Activated naive CD4-positive, alpha-beta T cell treated with anti-CD3 and anti-CD28 coated beads, Interleukin-2, amount 50 U/mL, for 72 hours (primary cell): Measurements from ENCODE around the gene C1orf167. TPM values are rescaled to one million over a fixed set of nuclear protein-coding genes. Genes with fewer than 3 reads are reported as not detected.

ENCODE experiments used
- ATAC-seq, 2 donors: fragments of 150-1000 bp; cut with Tn5 transposase; 2 replicates each; pipeline ENCODE4 v1.10.0; 2021; ENCODE audit warnings: mild to moderate bottlenecking in 2 of 2, moderate library complexity in 2 of 2
- DNase-seq, 2 donors: peaks; one replicate each; pipeline ENCODE4 v3.0.0; 2021 to 2022; ENCODE audit warnings: low spot score in 2 of 2
- H3K27ac Mint-ChIP-seq, 2 donors: one replicate each; pipeline ENCODE4 v1.8.0; 2022; ENCODE audit warnings: mild to moderate bottlenecking in 2 of 2, mixed read lengths in 2 of 2
- H3K36me3 Mint-ChIP-seq, 2 donors: one replicate each; pipeline ENCODE4 v1.8.0; 2022; ENCODE audit warnings: mixed read lengths in 2 of 2
- H3K9me3 Mint-ChIP-seq, 2 donors: one replicate each; pipeline ENCODE4 v1.8.0; 2022; ENCODE audit warnings: mixed read lengths in 2 of 2
- total RNA-seq, 2 donors: library from RNA; stranded (reverse); gene quantifications; one replicate each; pipeline ENCODE4 v1.2.3, GENCODE V29; 2022

Gene C1orf167
- total RNA-seq, 2 donors from 2014 or later: not detected

DNA sequence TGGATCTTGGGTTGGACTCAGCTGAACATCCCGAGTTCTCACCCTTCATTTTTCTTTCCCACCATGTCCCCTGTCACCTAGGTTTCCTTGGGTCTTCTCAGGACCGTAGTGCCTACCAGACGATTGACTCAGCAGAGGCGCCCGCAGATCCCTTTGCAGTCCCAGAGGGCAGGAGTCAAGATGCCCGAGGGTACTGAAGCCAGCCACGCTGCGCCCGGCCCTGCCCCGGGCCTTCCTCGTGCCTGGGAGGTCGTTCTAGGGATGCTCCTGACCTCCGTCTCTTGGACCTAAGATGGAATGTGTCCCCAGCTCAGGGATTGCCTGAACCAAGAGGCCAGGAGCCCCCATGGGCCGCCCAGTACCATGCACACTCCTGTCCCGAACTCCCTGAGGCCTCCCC, 12.0 kb upstream of the C1orf167 start:
- Mint-ChIP-seq H3K9me3 (no peaks in the 10 kb centered on the region), H3K36me3 (no peaks in the 10 kb centered on the region), H3K27ac (peak overlapping the region in 1 of 2 donors; percentile 25)
- ATAC-seq (no peak), DNase-seq (no peak)

DNA sequence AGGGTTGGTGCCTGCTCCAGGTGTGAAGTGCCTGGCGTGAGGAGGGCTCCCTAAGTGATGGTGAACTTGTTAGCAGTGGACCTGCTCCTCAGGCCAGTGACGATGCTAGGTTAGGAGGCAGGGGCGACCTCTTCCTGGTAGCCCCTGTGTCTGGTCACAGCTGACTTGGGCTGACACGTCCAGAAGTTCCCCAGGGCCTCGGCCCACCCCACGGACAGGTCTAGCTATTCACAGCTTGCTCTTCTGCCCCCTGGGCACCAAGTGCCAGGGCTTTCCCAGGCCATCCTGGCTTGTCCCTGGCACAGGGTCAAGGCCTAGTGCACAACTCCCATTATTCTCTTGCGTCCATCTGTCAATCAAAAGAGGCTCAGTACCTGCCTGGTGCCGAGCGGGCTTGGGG, 10.9 kb upstream of the C1orf167 start:
- no peak overlapping the region for H3K27ac Mint-ChIP-seq
- ATAC-seq (no peak), DNase-seq (no peak)
- no peaks in the 10 kb centered on the region for H3K9me3 Mint-ChIP-seq
- no peaks in the 10 kb centered on the region for H3K36me3 Mint-ChIP-seq

DNA sequence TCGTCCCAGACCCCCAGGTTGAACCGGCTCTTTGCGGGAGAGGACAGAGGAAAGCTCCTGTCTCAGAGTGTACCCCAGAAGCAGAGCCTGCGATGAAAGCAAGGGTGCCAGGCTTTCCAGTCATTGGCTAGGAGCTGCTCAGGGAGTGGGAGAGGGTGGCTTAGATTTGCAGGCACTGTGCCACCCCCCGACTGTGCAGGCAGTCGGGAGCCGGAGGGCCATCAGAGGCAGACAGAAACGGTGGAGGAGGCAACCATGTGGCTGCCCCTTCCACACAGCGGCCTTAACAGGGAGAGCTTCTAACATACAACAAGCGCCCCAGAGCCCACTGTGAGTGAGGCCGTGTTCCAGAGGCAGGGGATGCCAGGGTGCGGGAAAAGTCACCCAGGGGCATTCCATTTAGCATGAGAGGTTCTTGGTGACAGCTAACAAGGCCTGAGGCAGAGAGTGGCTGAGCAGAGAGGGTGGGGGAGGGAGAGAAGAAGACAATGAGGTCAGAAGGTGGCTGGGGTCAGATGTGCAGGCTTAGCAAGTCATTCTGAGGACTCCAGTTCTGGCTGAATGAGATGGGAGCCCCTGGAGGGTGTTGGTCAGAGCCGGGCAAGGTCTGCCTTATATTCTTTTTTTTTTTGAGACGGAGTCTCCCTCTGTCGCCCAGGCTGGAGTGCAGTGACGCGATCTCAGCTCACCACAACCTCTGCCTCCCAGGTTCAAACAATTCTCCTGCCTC, 9.5 kb upstream of the C1orf167 start:
- Mint-ChIP-seq H3K9me3 (no peaks in the 10 kb centered on the region), H3K36me3 (no peaks in the 10 kb centered on the region), H3K27ac (peak overlapping the region in 1 of 2 donors; percentile 44)
- ATAC-seq (peak in 1 of 2 donors; percentile 14), DNase-seq (no peak)

DNA sequence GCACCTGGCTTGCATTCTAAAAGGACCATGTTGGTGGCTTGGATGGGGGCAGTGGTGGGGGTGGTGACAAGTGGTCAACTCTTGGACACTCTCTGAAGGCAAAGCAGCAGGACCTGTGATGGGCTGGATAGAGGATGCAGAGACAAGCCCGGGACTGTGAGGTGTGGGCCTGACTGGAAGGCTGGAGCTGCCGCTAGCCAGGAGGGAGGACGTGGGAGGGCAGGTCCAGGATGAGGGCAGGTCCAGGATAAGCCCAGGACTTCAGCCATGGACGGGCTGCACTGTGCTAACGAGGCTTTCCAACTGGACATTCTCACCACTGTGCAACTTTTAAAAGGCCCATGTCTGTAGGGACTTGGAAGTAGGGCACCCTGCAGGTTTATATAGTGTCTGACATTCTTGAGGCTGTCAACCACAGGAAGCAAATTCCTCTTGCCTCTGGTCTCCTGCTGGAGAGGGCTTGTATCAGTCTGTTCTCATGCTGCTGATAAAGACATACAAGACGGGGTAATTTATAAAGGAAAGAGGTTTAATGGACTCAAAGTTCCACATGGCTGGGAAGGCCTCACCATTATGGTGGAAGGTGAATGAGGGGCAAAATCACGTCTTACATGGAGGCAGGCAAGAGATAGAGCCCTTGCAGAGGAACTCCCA, 8.3 kb upstream of the C1orf167 start:
- peak overlapping the region in 1 of 2 donors; percentile 51 for H3K27ac Mint-ChIP-seq
- no peak for ATAC-seq
- no peaks in the 10 kb centered on the region for H3K36me3 Mint-ChIP-seq

DNA sequence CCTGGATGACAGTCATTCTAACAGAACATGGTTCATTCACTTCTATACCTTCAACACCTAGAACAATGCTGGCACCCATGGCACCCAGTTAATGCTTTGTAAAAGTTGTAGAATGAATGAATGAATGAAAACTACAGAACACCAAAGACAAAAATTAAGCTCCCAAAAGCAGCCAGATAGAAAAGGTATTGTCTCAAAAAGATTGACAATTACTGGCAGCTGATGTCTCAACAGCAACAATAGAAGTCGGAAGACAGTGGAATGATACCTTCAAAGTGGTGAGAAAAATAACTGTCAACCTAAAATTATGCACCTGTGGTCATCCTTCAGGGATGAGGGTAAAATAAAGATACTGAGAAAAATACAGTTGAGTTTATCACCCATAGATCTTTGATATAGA, 4.9 kb upstream of the C1orf167 start:
- Mint-ChIP-seq H3K36me3 (no peaks in the 10 kb centered on the region), H3K9me3 (no peaks in the 10 kb centered on the region), H3K27ac (no peak overlapping the region)
- DNase-seq (no peak), ATAC-seq (no peak)

More for the DNA sequence above, 8.3 kb upstream of the C1orf167 start:
- H3K9me3 Mint-ChIP-seq: no peaks in the 10 kb centered on the region
- DNase-seq: no peak

DNA sequence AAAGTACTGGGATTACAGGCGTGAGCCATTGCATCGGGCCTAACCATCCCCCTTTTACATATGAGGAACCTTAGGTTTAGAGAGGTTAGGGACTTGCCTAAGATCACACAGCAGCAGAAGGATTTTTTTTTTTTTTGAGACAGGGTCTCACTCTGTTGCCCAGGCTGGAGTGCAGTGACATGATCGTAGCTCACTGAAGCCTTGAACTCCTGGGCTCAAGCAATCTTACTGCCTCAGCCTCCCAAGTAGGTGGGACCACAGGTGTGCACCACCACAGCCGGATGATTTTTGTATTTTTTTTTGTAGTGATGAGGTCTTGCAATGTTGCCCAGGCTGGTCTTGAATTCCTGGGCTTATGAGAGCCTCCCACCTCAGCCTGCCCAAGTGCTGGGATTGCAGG, 2.2 kb upstream of the C1orf167 start:
- DNase-seq (no peak), ATAC-seq (no peak)
- Mint-ChIP-seq H3K9me3 (no peaks in the 10 kb centered on the region), H3K36me3 (no peaks in the 10 kb centered on the region), H3K27ac (no peak overlapping the region)

DNA sequence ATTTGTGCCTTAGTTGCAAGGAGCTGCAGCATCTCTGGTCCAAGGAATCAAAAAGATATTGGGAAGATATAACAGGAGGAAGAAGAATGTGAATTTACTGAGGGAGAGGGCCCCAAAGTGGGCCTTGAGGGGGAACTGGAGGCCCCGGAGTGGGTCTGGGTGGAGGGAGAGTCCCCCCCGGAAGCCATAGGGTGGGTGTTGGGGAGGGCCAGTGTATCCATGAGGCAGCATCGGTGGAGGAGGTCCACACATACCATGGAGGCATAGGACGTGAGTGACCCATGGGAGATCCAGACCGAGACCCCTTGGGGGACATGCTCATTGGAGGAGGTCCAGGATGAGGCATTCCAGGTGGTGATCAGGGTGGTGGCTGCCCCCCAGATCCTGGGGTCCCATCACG, 708 bp upstream of the C1orf167 start:
- ATAC-seq: no peak
- Mint-ChIP-seq H3K27ac (no peak overlapping the region), H3K36me3 (no peaks in the 10 kb centered on the region)

DNA sequence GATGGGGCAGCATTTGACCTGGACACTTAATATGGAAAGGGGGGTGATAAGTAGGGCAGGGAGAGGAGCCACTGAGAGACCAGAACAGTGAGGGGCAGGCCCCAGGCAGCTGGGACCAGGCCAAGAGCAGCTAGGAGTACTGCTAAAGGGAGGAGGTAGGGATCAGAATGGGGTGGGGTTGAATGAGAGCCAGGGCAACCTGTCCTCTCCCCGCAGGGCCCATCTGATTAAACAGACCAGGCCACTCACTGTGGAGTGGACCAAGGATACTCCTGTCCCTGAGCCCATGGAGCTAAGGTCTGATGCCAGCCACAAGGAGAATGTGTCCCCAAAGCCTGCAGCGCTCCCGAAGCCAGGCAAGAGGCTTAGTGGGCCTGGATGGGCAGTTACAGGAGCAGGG, 2.1 kb downstream of the C1orf167 start:
- no peak overlapping the region for H3K27ac Mint-ChIP-seq
- no peaks in the 10 kb centered on the region for H3K9me3 Mint-ChIP-seq
- H3K36me3 Mint-ChIP-seq: no peaks in the 10 kb centered on the region
- no peak for DNase-seq
- no peak for ATAC-seq

More for the DNA sequence above, 708 bp upstream of the C1orf167 start:
- no peaks in the 10 kb centered on the region for H3K9me3 Mint-ChIP-seq
- DNase-seq: no peak

DNA sequence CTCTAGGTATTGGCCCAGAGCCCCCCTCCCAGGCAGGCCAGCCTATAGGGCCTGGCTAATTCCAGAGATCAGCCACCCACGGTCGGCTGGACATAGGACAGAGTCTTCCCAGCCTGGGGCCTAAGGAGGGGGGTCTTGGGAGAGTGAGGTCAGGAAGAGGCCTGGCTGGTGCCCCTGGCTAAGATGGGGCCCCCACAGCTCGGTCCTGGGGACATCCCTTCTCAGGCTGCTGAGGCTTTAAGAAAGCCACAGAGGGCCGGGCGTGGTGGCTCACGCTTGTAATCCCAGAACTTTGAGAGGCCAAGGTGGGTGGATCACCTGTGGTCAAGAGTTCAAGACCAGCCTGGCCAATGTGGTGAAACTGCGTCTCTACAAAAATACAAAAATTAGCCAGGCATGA, 2.5 kb downstream of the C1orf167 start:
- Mint-ChIP-seq H3K36me3 (no peaks in the 10 kb centered on the region), H3K9me3 (no peaks in the 10 kb centered on the region), H3K27ac (no peak overlapping the region)
- no peak for ATAC-seq
- no peak for DNase-seq

DNA sequence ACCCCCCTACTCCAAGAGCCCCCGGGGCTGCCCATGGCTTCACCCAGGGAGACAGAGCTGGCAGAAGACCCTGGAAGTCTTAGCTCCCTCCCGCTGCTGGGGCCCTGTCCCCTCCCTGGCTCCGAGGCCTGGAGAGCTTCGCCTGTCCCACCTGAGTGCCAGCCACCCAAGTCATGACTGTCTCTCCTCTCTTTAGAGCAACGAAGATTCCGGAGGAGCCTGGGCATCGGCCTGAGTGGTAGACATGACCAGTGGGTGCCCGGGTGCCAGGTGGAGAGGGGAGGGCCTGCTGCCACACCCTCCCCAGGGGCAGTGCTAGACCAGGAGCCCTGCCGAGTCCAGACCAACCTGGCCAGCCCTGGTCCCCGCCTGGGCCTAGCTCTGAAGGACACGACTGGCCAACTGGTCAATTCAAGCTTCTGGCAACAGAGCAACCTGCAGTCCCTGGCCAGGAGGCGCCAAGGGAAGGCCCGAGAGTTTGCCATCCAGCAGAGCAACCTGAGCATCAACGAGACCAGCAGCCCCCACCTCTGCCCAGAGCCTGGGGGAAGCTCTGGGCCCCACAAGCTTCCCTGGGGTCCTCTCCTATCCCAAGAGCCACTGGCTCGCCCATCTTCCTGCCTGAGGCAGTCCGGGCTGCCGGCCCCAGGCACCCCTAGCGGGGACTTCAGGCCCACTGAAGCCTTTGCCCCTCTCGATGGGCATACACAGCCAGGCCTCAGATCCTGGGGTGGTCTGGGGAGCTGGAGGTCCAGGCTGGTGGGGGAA, 3.9 kb downstream of the C1orf167 start:
- Mint-ChIP-seq H3K27ac (peak overlapping the region in 1 of 2 donors; percentile 45), H3K36me3 (no peaks in the 10 kb centered on the region), H3K9me3 (no peaks in the 10 kb centered on the region)
- DNase-seq: no peak
- ATAC-seq: no peak

DNA sequence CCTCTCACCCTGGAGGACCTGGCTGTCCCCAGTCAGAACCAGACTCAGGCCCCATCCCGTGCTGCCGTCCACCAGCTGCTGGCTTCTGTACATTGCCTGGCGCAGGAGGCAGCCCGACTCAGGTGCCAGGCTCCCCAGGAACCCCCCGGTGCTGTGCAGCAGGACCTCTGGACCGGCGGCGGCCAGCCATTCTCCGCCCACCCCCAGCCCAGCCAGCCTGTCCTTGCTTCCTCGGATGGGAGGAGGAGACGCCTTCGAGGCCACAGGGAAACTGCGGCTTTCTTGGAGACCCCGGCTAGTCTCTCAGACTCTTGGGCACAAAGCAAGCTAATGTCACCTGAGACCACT, 4.4 kb downstream of the C1orf167 start:
- no peaks in the 10 kb centered on the region for H3K36me3 Mint-ChIP-seq
- ATAC-seq (no peak), DNase-seq (no peak)
- H3K9me3 Mint-ChIP-seq: no peaks in the 10 kb centered on the region
- H3K27ac Mint-ChIP-seq: no peak overlapping the region

DNA sequence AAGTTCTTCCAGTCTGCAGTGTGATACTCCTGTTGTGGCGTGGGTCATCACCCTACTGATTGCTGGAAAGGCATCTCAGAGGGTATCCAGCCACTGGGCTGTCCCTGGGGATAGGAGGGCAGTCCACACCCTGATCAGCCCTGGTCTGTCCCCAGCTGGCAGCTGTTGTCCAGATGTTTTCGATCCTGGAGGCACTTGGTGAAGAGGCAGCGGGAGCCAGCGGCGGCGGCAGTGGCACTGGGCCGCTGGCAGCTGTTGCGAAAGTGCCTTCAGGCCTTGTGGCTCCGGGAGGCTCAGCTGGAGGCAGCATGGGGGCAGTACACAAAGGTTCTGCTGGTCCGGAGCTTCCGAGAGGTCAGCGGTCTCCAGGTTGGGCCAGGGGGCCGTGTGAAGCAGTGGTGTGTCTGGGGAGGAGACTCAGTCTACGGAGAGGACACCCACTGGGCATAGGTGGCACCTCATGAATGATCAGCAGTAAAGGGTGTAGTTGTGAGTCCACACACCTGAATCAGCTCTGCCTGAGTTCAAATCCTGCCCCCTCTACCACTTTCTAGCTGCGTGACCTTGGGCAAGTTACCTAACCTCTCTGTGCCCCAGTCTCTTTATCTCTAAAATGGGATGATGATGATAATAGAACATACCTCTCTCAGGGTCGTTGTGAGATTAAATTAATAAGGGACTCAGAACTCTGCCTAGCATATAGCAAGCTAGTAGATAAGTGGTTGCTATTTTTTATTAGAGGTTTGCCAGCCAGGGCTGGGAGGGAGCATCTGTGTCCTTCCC, 6.1 kb downstream of the C1orf167 start:
- ATAC-seq (no peak), DNase-seq (no peak)
- Mint-ChIP-seq H3K9me3 (no peaks in the 10 kb centered on the region), H3K36me3 (no peaks in the 10 kb centered on the region), H3K27ac (no peak overlapping the region)

DNA sequence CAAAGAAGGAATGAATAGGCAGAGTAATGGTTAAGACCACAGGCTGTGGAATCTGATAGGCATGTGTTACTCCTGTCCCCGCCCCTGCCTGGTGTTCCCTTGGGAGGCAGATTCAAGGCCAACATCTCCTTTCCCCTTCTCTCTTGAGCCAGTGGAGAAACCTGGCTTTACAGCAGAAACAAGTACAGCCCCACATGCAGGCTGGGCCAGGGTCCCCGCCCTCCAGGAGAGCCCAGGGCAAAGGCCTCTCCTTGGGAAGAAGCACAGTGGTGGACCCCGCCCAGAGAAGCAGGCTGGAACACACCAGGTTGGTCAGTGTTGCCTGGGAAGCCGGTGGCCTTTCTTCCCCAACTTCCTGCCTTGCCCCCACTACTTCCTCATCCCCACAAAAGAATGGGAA, 6.8 kb downstream of the C1orf167 start:
- no peak for DNase-seq
- no peak for ATAC-seq
- Mint-ChIP-seq H3K9me3 (no peaks in the 10 kb centered on the region), H3K27ac (no peak overlapping the region), H3K36me3 (no peaks in the 10 kb centered on the region)

DNA sequence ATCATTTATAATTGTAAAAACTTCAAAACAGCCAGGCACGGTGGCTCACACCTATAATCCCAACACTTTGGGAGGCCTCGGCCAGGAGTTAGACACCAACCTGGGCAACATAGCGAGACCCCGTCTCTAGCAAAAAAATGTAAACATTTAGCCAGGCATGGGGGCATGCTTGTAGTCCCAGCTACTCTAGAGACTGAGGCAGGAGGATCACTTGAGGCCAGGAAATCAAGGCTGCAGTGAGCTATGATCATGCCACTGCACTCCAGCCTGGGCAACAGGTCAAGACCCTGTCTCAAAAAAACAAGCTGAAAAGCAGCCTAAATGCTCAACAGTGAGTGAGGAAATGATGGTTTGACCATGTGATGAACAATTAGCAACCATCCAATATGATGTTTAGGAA, 7.3 kb downstream of the C1orf167 start:
- DNase-seq: no peak
- no peak for ATAC-seq
- H3K27ac Mint-ChIP-seq: no peak overlapping the region
- H3K36me3 Mint-ChIP-seq: no peaks in the 10 kb centered on the region
- no peaks in the 10 kb centered on the region for H3K9me3 Mint-ChIP-seq

DNA sequence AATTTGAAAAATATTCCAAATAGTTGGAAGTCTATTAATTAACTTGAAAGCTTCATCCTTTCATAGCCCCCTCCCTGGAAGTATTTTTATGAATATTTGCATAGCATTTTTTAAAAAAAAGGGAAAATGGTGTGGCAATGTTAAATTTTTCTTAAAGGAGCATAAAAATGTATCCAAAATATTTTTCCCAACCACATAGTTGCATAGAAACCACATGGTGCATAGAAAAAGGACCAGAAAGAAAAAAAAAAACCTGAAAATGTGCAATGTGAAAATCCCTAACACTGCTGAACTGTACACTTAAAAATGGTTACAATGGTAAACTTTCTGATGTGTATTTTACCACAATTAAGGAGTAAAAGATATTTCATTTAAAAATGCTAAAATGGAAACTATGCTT, 8.0 kb downstream of the C1orf167 start:
- DNase-seq: no peak
- Mint-ChIP-seq H3K9me3 (no peaks in the 10 kb centered on the region), H3K27ac (no peak overlapping the region), H3K36me3 (no peaks in the 10 kb centered on the region)
- no peak for ATAC-seq

DNA sequence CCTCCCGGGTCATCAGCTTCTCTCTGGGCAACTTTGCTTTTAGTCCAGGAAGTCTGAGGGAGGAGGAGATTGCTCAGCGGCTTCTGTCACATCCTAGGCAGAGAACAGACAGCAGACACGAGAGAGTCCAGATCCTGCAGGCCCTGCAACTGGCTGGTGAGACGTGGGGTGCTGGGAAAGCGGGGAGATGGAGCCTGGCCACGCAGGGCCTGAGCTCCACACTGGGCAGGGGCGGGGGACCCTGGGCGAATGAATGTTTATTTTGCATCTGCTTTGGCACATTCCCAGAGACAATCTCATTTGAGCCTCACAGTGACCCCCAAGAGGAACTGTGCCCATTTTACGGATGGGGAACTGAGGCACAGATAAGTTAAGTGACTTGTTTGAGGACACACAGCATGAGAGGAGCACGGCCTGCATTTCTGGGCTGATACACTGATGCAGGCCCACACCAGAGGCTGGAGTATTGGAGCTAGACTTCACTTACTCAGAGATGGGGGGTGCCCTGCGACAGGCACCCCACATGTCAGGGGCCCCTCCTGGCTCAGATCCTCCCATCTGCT, 9.6 kb downstream of the C1orf167 start:
- Mint-ChIP-seq H3K36me3 (no peaks in the 10 kb centered on the region), H3K27ac (no peak overlapping the region), H3K9me3 (no peaks in the 10 kb centered on the region)
- no peak for ATAC-seq
- DNase-seq: no peak

DNA sequence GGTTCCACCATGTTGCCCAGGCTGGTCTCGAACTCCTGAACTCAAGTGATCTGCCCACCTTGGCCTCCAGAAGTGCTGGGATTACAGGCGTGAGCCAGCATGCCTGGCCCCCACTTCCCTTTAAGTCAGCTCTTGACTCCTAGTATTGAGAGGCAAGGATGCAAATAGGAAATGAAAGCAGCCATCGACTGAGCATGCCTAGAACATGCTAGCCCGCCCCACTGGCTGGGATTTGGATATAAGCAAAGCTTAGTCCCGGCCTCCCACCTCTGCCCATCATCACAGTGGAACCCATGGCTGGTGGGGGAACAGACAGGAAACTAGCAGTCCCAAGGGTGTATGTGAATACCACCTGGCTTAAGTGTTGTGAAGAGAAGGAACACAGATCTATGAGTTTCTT, 10.5 kb downstream of the C1orf167 start:
- Mint-ChIP-seq H3K36me3 (no peaks in the 10 kb centered on the region), H3K9me3 (no peaks in the 10 kb centered on the region), H3K27ac (no peak overlapping the region)
- ATAC-seq (no peak), DNase-seq (no peak)
